Esophagus muscularis mucosa (tissue), 4 donors: ENCODE results near the gene ANK3. TPM values are rescaled to one million over a fixed set of nuclear protein-coding genes. Genes with fewer than 3 reads are reported as not detected.

ENCODE experiments used
- DNase-seq: peaks from one replicate; pipeline ENCODE4 v3.0.0-alpha.2; 2017; ENCODE audit errors: extremely low spot score
- H3K27ac ChIP-seq, 4 donors: fragments of 200-600 bp; sonication (generic); replicated peaks in 1 of 4; 1 replicate in 3 of 4; 2 replicates in 1 of 4; pipeline ENCODE4 v1.5.1; 2016 to 2019; ENCODE audit warnings: mild to moderate bottlenecking in 1 of 4
- H3K27me3 ChIP-seq, 4 donors: fragments of 200-600 bp; sonication (generic); one replicate each; pipeline versions ENCODE4 v1.5.1 to v1.6.0; 2016 to 2019
- H3K36me3 ChIP-seq, 4 donors: fragments of 200-600 bp; sonication (generic); one replicate each; pipeline ENCODE4 v1.5.1; 2016 to 2019
- H3K4me1 ChIP-seq, 4 donors: fragments of 200-600 bp; sonication (generic); one replicate each; pipeline ENCODE4 v1.5.1; 2016 to 2019
- H3K4me3 ChIP-seq, 4 donors: fragments of 200-600 bp; sonication (generic); 1 replicate in 2 of 4; 2 replicates in 2 of 4; pipeline ENCODE4 v1.5.1; 2016 to 2019; ENCODE audit warnings: mild to moderate bottlenecking in 4 of 4, moderate library complexity in 1 of 4
- H3K9me3 ChIP-seq, 4 donors: fragments of 200-600 bp; sonication (generic); 1 replicate in 3 of 4; 2 replicates in 1 of 4; pipeline ENCODE4 v1.5.1; 2016 to 2019
- EP300 ChIP-seq: sonication (generic); formaldehyde crosslinking; IDR thresholded peaks from one replicate; pipeline ENCODE4 v1.6.1; 2017; ENCODE audit warnings: antibody characterized with exemption
- POLR2A ChIP-seq: fragments of 450-650 bp; IDR thresholded peaks from one replicate; pipeline ENCODE4 v1.6.1; 2017; ENCODE audit warnings: antibody characterized with exemption, moderate library complexity, mild to moderate bottlenecking, low read depth
- POLR2AphosphoS5 ChIP-seq, 2 donors: sonication (generic); formaldehyde crosslinking; IDR thresholded peaks; one replicate each; pipeline ENCODE4 v1.6.1; 2017; ENCODE audit warnings: antibody characterized with exemption in 2 of 2
- WGBS: methylation state at CpG from one replicate; pipeline ENCODE4 v1.1.5; 2018; 5-methylcytosine and 5-hydroxymethylcytosine counted together
- intact Hi-C: fragments of 100-400 bp; cut with DNase I; formaldehyde crosslinking; loops from one replicate; pipeline ENCODE4 v1.15.1; 2023
- total RNA-seq, 4 donors: library from RNA; depleted of rRNA; stranded (reverse); fragments of >200 nt; gene quantifications; one replicate each; pipeline versions ENCODE4 v1.1.0 to v1.2.1, GENCODE V29; 2016
- TF ChIP-seq, protein P1 (sequence below), 3 experiments: fragments of 200-600 bp in 2 of 3; fragments of 450-650 bp in 1 of 3; sonication (generic) in 2 of 3; IDR thresholded peaks; one replicate each; pipeline ENCODE4 v1.5.1; 2017 to 2019; ENCODE audit warnings: antibody characterized with exemption in 3 of 3, mild to moderate bottlenecking in 2 of 3, moderate library complexity in 1 of 3

The ANK3 gene
- total RNA-seq, 4 donors from 2014 or later, result 25.5 to 44.9 (median 26.6) TPM

DNA sequence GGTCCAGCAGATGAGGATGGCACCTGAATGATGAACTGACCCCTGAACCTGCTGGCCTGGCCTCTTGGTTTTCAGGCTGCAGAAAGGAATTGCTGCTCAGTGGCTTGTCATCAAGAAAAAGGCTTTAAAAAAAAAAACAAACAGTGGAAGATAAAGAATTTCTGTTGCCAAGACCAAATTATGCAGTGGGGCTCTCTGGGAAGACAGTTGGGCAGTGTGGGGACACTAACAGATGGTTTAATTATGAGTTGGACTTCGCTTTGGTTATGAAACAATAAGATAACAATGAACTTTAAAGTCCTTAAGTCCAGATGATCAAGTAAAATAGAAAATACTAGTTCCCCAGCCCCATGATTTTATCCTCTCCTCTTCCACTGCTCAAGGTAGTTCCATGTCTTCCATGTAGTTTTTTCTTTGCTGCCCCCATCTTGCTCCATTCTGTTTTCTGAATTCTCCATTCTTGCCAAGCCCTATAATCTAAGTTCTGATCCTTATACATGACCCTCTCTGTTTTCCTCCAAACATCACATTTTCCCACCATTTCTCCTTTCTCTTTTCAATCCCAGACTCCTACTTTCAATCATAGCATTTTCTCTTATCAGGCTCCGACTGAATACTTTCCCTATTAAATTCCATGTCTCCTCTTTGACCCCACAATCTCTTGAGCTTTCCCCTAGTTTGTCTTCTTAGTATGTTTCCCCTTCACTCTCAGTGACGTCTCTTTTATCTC is 52.6 kb downstream of the ANK3 start:
- Histone ChIP-seq H3K27ac (no peak overlapping the region), H3K4me1 (no peaks in the 10 kb centered on the region), H3K9me3 (no peaks in the 10 kb centered on the region), H3K4me3 (no peak overlapping the region), H3K27me3 (no peaks in the 10 kb centered on the region), H3K36me3 (no peaks in the 10 kb centered on the region)
- intact Hi-C loops, result no loop called here
- no peak for DNase-seq
- no peak for TF ChIP-seq EP300
- TF ChIP-seq POLR2A, result no peak
- TF ChIP-seq POLR2AphosphoS5 (IDR thresholded peaks at IDR 0.05), result no peak
- TF ChIP-seq, protein P1, sequence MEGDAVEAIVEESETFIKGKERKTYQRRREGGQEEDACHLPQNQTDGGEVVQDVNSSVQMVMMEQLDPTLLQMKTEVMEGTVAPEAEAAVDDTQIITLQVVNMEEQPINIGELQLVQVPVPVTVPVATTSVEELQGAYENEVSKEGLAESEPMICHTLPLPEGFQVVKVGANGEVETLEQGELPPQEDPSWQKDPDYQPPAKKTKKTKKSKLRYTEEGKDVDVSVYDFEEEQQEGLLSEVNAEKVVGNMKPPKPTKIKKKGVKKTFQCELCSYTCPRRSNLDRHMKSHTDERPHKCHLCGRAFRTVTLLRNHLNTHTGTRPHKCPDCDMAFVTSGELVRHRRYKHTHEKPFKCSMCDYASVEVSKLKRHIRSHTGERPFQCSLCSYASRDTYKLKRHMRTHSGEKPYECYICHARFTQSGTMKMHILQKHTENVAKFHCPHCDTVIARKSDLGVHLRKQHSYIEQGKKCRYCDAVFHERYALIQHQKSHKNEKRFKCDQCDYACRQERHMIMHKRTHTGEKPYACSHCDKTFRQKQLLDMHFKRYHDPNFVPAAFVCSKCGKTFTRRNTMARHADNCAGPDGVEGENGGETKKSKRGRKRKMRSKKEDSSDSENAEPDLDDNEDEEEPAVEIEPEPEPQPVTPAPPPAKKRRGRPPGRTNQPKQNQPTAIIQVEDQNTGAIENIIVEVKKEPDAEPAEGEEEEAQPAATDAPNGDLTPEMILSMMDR (IDR thresholded peaks at IDR 0.05), result no peak
- WGBS, result 78% methylated on average over 3 of the region's 3 CpGs

DNA sequence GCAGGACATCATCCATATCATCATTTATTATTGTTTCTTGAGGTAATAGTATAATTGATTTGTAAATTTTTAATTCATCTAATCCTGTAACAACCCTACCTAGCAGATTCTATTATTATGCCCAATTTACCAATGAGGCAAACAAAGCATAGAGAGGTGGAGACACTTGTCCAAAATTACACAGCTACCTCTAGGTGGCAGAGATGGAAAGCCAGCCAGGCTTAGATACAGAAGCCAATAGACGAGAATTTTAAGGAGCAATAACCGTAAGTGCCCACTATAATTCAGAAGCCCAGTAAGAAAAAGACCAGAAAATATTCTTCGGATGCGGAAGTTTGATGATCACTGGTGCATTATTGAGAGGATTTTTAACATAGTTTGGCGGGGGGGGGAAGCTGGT is 54.0 kb downstream of the ANK3 start:
- no peak for DNase-seq
- H3K27ac ChIP-seq, result no peak overlapping the region
- H3K4me3 ChIP-seq, result no peak overlapping the region
- no peaks in the 10 kb centered on the region for H3K4me1 ChIP-seq
- TF ChIP-seq EP300, result no peak
- TF ChIP-seq, protein P1 (IDR thresholded peaks at IDR 0.05), result peak; percentile 19 to 24 (median 22)
- 84% methylated on average over 5 of the region's 5 CpGs for WGBS
- H3K36me3 ChIP-seq, result no peaks in the 10 kb centered on the region
- H3K27me3 ChIP-seq, result no peaks in the 10 kb centered on the region
- H3K9me3 ChIP-seq, result no peaks in the 10 kb centered on the region
- intact Hi-C loops, result no loop called here

DNA sequence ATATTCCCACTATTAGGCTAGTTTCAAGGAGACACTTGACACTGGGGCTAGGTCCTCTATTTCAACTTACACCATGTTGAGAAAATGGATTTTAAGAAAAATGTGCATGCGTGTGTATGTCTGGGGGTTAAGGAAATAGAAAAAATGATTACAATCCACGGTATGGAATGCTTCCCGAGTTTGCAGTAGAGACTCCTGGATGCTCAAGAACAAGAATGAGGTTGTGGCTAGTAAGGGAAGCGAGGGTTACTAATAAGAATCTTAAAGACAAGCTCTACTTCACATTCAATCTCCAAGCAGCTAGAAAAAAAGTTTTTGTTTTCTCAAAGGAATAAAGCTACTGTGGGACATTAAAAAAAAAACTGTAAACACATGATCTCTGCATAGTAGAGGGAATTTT is 54.7 kb downstream of the ANK3 start:
- no peak overlapping the region for H3K4me3 ChIP-seq
- H3K9me3 ChIP-seq, result peaks cover 0 to 1% (median 0%) of the 10 kb centered on the region in 4 donors
- DNase-seq, result no peak
- no peak overlapping the region for H3K27ac ChIP-seq
- H3K36me3 ChIP-seq, result no peaks in the 10 kb centered on the region
- H3K27me3 ChIP-seq, result no peaks in the 10 kb centered on the region
- H3K4me1 ChIP-seq, result no peaks in the 10 kb centered on the region
- intact Hi-C loops, result no loop called here
- WGBS, result 73% methylated on average over 4 of the region's 4 CpGs
- no peak for TF ChIP-seq EP300
- TF ChIP-seq POLR2AphosphoS5 (IDR thresholded peaks at IDR 0.05), result no peak
- TF ChIP-seq POLR2A, result no peak
- TF ChIP-seq, protein P1 (IDR thresholded peaks at IDR 0.05), result no peak

DNA sequence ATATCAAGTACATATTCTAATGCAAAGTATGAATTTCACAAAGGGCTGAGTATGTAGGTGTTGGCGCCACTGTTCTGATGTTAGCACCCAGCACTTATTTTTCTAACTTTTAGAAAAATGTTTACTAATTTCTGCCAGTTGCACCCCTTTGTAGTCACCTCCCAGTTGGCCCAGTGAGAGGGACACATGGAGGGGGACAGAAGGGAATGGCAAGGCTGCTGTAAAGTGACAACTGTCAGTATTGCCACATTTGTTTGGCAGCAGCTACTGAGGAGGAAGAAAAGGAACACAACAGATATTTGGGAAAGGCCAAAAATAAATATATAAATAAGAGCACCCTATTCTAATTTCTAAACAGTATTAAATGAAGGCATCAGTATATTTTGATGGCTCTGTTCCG is 57.3 kb downstream of the ANK3 start:
- peaks cover 0 to 5% (median 0%) of the 10 kb centered on the region in 4 donors for H3K9me3 ChIP-seq
- H3K36me3 ChIP-seq, result no peaks in the 10 kb centered on the region
- TF ChIP-seq, protein P1 (IDR thresholded peaks at IDR 0.05), result no peak
- no peak for TF ChIP-seq POLR2AphosphoS5 (IDR thresholded peaks at IDR 0.05)
- no peak for TF ChIP-seq POLR2A
- TF ChIP-seq EP300, result no peak
- no peaks in the 10 kb centered on the region for H3K27me3 ChIP-seq
- intact Hi-C loops, result no loop called here
- H3K4me1 ChIP-seq, result no peaks in the 10 kb centered on the region
- WGBS, result 73% methylated on average over 2 of the region's 2 CpGs
- H3K4me3 ChIP-seq, result no peak overlapping the region
- DNase-seq, result no peak
- H3K27ac ChIP-seq, result no peak overlapping the region

DNA sequence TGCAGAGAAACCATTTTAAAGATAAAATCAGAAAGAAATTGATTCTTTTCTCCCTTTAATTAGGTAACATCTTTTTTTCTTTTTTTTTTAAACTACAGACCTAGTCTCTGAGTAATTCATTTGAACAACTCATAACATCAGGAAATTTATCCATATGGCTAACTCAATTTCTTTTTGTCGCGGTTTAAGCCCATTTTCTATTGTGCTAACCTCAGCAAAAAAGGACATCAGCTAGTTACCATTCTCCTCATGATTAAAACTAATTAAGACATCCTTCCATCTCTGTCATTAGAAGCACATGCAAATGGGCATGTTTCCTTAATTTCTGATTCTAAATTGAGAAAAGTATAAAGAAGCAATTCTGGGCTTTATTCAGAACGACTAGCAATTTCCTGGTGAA is 57.8 kb downstream of the ANK3 start:
- no peak for DNase-seq
- Histone ChIP-seq H3K4me1 (no peaks in the 10 kb centered on the region), H3K36me3 (no peaks in the 10 kb centered on the region), H3K27ac (no peak overlapping the region), H3K4me3 (no peak overlapping the region), H3K9me3 (peaks cover 0 to 5% (median 0%) of the 10 kb centered on the region in 4 donors), H3K27me3 (no peaks in the 10 kb centered on the region)
- TF ChIP-seq POLR2A (no peak), EP300 (no peak), POLR2AphosphoS5 (IDR thresholded peaks at IDR 0.05) (no peak)
- TF ChIP-seq, protein P1 (IDR thresholded peaks at IDR 0.05), result no peak
- intact Hi-C loops, result no loop called here
- 94% methylated on average over 3 of the region's 3 CpGs for WGBS
